Measurements from ENCODE around the gene CDCP1.

Gene CDCP1

GRCh38 chr3:45180051-45180450 is 33.9 kb upstream of the CDCP1 start:
- no peak for DNase-seq (ENCODE audit: low spot score in 2 of 2)
- no peaks in the 10 kb centered on the region for H3K4me1 Mint-ChIP-seq
- no peak overlapping the region for H3K27ac Mint-ChIP-seq
- H3K36me3 Mint-ChIP-seq: no peaks in the 10 kb centered on the region
- H3K9me3 Mint-ChIP-seq: no peaks in the 10 kb centered on the region
- no peak overlapping the region for H3K4me3 Mint-ChIP-seq
- ATAC-seq: no peak

- no peaks in the 10 kb centered on the region for H3K4me1 Mint-ChIP-seq
- no peaks in the 10 kb centered on the region for H3K36me3 Mint-ChIP-seq
- no peak for ATAC-seq
- H3K27ac Mint-ChIP-seq: no peak overlapping the region
- H3K9me3 Mint-ChIP-seq: no peaks in the 10 kb centered on the region
- H3K4me3 Mint-ChIP-seq: no peak overlapping the region
- no peak for DNase-seq (ENCODE audit: low spot score in 2 of 2)
Measured at GRCh38 chr3:45179163-45179562, 33.0 kb upstream of the CDCP1 start.

DNA sequence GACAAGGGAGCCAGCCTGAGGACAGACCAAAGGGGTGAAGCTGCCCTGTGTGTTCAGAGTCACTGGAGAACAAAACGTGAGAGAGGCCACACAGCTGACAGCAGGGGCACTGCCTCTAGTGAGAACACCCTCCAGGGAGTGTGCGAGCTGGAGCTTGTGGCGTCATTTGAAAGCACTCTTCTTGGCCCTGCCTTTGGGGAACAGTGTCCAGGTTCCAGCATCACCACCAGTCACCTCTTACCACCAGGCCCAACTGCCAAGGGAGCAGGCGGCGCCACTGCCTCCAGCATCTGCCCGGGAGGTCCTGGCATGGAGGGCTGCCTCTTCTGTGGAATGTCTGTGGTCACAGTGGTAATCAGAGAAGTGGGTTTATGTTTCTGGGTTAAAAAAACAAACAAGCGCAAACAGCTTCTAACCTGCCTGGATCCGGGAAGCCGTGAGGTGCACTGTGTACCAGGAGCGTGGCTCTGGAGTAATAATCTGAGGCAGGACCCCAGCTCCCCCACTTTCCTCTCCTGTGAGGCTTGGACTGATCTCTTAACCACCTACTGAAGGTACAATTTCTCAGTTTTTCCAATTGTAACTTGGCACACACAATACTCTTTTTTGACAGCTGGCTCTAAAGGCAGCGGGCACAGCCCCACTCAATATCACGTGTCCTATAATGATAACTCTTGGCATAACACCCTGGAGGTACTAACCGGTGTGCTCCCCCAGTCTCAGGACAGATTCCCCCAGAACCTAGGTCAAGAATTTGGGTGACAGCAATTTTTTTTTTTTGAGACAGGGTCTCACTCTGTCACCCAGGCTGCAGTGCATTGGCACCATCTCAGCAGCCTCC is 32.2 kb upstream of the CDCP1 start:
- no peaks in the 10 kb centered on the region for H3K9me3 Mint-ChIP-seq
- no peak overlapping the region for H3K27ac Mint-ChIP-seq
- ATAC-seq (no peak), DNase-seq (ENCODE audit: low spot score in 2 of 2) (no peak)
- H3K4me3 Mint-ChIP-seq: no peak overlapping the region
- H3K4me1 Mint-ChIP-seq: no peaks in the 10 kb centered on the region
- no peaks in the 10 kb centered on the region for H3K36me3 Mint-ChIP-seq

GRCh38 chr3:45176912-45177311 is 30.7 kb upstream of the CDCP1 start:
- Mint-ChIP-seq H3K4me3 (no peak overlapping the region), H3K36me3 (no peaks in the 10 kb centered on the region), H3K4me1 (no peaks in the 10 kb centered on the region), H3K27ac (no peak overlapping the region), H3K9me3 (no peaks in the 10 kb centered on the region)
- ATAC-seq (no peak), DNase-seq (ENCODE audit: low spot score in 2 of 2) (no peak)

DNA sequence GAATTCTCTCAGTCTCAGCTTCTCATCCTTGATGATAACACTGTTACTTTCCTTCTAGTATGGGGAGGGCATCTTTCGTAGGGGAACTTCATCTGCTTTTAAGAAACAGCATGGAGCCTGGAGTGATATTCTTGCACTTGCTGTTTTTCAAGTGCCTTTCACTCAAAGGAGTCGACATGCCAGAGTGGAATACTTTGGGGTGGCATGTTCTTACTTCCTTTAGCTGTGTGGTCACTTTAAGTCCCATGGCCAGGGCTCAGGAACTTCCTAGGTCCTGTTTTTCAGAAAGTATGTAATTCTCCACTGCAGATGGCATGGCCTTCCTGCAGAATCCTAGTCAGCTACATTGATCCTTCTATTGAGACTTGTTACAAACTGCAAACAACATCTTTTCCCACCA is 28.1 kb upstream of the CDCP1 start:
- DNase-seq (ENCODE audit: low spot score in 2 of 2) (no peak), ATAC-seq (no peak)
- H3K27ac Mint-ChIP-seq: no peak overlapping the region
- H3K9me3 Mint-ChIP-seq: no peaks in the 10 kb centered on the region
- H3K4me1 Mint-ChIP-seq: no peaks in the 10 kb centered on the region
- H3K4me3 Mint-ChIP-seq: no peak overlapping the region
- no peaks in the 10 kb centered on the region for H3K36me3 Mint-ChIP-seq

DNA sequence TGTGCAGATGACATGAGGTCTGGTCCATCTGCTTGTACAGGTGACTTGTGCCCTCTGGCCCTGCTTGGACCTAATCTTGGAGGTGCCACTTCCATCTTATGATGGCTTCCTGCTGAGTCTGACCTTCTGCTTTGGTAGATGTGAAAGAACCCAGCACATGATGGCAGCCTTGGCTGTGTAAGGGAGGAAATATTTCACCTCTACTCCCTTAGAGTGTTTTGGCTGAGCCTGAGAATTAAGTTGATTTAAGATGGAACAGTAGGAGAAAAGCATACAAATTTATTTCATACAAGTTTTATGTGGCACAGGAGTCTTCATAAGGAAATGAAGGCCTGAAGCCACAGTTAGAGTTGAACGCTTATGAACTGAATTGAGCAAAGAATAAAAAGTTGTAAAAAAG is 27.6 kb upstream of the CDCP1 start:
- no peak overlapping the region for H3K27ac Mint-ChIP-seq
- DNase-seq (ENCODE audit: low spot score in 2 of 2): no peak
- H3K4me1 Mint-ChIP-seq: no peaks in the 10 kb centered on the region
- no peaks in the 10 kb centered on the region for H3K36me3 Mint-ChIP-seq
- H3K4me3 Mint-ChIP-seq: no peak overlapping the region
- H3K9me3 Mint-ChIP-seq: no peaks in the 10 kb centered on the region
- ATAC-seq: no peak

- Mint-ChIP-seq H3K9me3 (no peaks in the 10 kb centered on the region), H3K36me3 (no peaks in the 10 kb centered on the region), H3K27ac (no peak overlapping the region), H3K4me1 (peaks cover 13% of the 10 kb centered on the region), H3K4me3 (no peak overlapping the region)
- ATAC-seq (no peak), DNase-seq (ENCODE audit: low spot score in 2 of 2) (no peak)
Measured at GRCh38 chr3:45171283-45171682, 25.1 kb upstream of the CDCP1 start.

GRCh38 chr3:45170096-45170495 is 23.9 kb upstream of the CDCP1 start:
- Mint-ChIP-seq H3K27ac (no peak overlapping the region), H3K4me3 (no peak overlapping the region)

DNA sequence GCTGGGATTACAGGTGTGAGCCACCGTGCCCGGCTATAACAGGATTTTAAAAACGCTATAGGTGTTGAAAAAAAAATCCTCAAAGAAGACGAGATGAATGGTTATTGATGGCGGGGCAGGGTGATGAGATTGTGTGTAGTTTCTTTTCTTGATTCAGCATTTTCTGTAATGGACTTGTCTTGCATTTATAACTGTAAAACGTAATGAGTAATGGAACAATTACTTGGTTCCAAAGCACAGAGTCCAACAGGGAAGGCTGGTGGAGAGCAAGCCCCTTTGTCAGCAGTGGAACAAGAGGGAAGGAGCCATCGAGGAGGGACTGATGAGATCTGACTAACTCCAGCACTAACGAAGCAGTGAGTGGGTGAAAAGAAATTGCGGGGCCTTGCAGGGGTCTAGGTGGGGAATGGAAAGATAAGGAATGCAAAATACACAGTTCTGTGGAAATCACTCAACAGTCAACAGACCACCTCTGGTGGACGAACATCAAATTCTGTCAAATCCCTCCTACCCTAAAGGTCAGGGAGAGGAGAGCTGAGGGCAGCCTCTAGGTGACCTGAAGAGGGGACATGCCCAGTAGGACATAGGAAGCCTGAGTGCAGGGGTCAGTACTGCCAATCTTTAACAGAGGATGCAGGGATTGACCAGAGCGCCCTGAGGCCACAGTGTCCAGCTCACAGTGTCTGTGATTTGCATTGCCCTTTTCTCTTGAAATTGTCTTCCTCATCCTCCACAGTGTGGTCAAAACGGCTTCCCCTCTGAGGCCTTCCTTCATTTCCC is 23.1 kb upstream of the CDCP1 start:
- Mint-ChIP-seq H3K9me3 (no peaks in the 10 kb centered on the region), H3K36me3 (no peaks in the 10 kb centered on the region), H3K4me3 (no peak overlapping the region), H3K27ac (no peak overlapping the region), H3K4me1 (peaks cover 13% of the 10 kb centered on the region)
- ATAC-seq: no peak
- no peak for DNase-seq (ENCODE audit: low spot score in 2 of 2)

More at GRCh38 chr3:45170096-45170495, 23.9 kb upstream of the CDCP1 start:
- no peaks in the 10 kb centered on the region for H3K9me3 Mint-ChIP-seq
- ATAC-seq (no peak), DNase-seq (ENCODE audit: low spot score in 2 of 2) (no peak)
- H3K4me1 Mint-ChIP-seq: peaks cover 13% of the 10 kb centered on the region
- no peaks in the 10 kb centered on the region for H3K36me3 Mint-ChIP-seq

DNA sequence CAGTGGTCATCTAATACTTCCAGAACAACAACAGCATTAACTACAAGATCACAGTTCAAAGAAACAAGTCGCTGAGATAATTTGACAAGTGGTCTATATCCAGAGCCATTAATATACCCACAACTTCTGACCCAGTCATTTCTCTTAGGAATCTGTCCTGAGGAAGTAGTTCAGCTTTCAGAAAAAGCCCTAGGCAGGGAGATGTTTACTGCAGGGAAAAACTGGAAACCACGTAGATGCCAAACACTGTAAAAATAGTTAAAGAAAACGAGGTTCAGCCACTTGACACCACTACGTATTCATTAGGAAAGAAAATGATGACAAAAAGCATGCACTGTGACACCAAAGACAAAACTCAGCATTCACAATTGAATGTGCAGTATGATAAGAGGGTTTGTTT is 22.3 kb upstream of the CDCP1 start:
- Mint-ChIP-seq H3K36me3 (no peaks in the 10 kb centered on the region), H3K4me1 (peaks cover 13% of the 10 kb centered on the region), H3K4me3 (no peak overlapping the region), H3K27ac (no peak overlapping the region), H3K9me3 (no peaks in the 10 kb centered on the region)
- no peak for DNase-seq (ENCODE audit: low spot score in 2 of 2)
- no peak for ATAC-seq

DNA sequence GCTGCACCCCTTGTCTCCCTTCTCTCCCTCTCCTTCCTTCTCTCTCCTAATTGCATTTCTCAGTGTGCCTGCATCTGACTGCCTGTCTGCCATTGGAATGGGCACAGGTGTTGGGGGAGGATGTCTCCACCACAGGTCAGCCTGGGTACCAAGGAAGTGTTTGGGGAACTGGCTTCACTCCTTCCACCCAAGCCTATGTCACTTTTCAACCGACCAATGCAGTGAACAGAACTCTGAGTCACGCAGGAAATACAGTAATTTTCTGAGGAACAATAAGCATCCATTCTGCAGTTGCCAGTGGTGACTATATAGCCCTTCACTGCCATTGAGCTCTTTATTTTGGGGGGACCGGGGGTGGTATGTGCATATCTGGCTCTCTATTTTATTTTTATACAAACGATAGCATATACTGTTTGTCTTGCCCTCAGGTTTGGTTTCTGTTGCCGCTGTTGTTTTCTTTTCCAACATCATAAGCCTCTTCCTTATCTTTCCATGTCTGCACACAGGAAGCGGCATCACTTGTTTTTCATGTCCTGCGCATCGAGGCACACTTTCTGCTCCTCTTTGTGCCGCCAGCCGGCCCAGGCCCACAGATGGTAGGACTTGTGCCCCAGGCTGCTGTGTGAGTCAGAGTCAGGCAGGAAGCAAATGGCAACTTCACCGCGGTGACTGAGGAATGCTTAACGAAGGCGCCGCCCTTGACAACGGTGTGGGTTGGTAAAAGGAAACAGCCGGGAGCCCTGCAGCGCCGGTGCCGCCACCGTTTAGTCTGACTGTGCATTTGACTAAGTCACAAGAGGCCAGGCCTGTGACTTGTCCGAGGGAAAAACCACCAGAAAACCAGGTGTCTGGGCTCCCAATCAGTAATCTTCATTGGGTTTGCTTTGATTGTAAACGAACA is 21.1 kb upstream of the CDCP1 start:
- Mint-ChIP-seq H3K4me1 (peaks cover 13% of the 10 kb centered on the region), H3K9me3 (no peaks in the 10 kb centered on the region), H3K36me3 (no peaks in the 10 kb centered on the region), H3K27ac (peak overlapping the region; percentile 95), H3K4me3 (peak overlapping the region; percentile 68)
- peak; percentile 97 for ATAC-seq
- DNase-seq (ENCODE audit: low spot score in 2 of 2): peak; percentile 52 to 84

GRCh38 chr3:45166321-45166879 is 20.2 kb upstream of the CDCP1 start:
- Mint-ChIP-seq H3K36me3 (no peaks in the 10 kb centered on the region), H3K27ac (peak overlapping the region; percentile 95), H3K4me3 (peak overlapping the region; percentile 68), H3K4me1 (peaks cover 13% of the 10 kb centered on the region), H3K9me3 (no peaks in the 10 kb centered on the region)
- ATAC-seq (no peak), DNase-seq (ENCODE audit: low spot score in 2 of 2) (no peak)

DNA sequence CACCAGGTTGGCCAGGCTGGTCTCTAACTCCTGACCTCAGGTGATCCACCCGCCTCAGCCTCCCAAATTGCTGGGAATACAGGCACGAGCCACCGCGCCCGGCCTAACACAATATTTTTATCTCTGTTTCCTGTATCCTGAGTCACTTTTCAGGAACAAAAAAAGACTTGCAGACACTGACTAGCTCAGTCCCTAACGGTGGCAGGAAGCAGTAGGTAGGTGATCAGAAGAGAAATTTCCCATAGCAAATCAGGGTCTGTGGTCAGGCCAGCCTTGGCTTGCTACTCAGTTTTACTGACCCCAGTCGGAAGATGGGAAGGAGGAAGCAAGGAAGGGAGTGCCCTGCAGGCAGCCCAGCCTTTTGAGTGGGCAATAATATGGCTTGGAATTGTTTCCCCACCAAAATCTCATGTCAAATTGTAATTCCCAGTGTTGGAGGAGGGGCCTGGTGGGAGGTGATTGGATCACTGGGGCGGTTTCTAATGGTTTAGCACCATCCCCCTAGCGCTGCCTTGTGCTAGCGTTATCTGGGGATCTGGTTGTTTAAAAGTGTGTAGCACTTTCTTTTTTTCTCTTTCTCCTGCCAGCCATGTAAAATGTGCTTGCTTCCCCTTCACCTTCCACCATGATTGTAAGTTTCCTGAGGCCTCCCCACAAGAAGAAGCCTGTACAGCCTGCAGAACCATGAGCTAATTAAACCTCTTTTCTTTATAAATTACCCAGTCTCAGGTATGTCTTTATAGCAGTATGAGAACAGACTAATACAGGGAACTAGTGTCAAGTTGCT is 19.5 kb upstream of the CDCP1 start:
- Mint-ChIP-seq H3K27ac (peak overlapping the region; percentile 95), H3K4me3 (no peak overlapping the region), H3K9me3 (no peaks in the 10 kb centered on the region), H3K4me1 (peaks cover 13% of the 10 kb centered on the region), H3K36me3 (no peaks in the 10 kb centered on the region)
- no peak for ATAC-seq
- DNase-seq (ENCODE audit: low spot score in 2 of 2): no peak

DNA sequence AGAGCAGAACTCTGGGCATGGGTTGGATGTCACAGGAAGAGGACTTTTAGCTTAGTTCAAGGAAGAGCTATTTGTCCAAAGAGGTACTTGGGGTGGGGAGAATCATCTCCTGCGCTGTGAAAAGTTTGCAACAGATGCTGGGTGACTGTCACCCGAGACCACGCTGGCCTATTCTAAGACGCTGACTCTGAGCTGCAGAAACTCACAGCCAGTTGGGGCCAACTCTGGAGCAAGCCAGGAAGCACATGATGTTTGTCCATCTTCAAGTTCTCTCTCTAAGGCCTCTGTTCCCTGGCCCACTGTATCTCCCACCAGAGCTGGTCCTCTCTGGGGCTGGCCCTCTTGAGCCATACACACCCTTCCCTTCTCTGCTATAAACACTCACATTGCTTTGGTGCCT is 17.9 kb upstream of the CDCP1 start:
- H3K27ac Mint-ChIP-seq: no peak overlapping the region
- H3K4me1 Mint-ChIP-seq: peaks cover 13% of the 10 kb centered on the region
- H3K9me3 Mint-ChIP-seq: no peaks in the 10 kb centered on the region
- ATAC-seq: no peak
- H3K36me3 Mint-ChIP-seq: no peaks in the 10 kb centered on the region
- no peak overlapping the region for H3K4me3 Mint-ChIP-seq
- DNase-seq (ENCODE audit: low spot score in 2 of 2): no peak
